AG04449 (cell line): ENCODE data around the gene UTF1.

Experiments used
- CTCF ChIA-PET: fragments of 350-600 bp; formaldehyde crosslinking; extraction: SDS; loops from one replicate; lab custom pipeline; 2021; ENCODE audit warnings: antibody characterized with exemption; lab: Yijun Ruan, JAX
- POLR2A ChIA-PET: fragments of 400-600, 350-600 bp; formaldehyde crosslinking; extraction: SDS; loops from one replicate; lab custom pipeline; 2020; ENCODE audit warnings: antibody characterized with exemption, inconsistent platforms; lab: Yijun Ruan, JAX
- DNase-seq: peaks from one replicate; pipeline ENCODE4 v3.0.0-alpha.2; 2010; ENCODE audit warnings: low read depth, low spot score
- H3K4me3 ChIP-seq: 2 replicates; pipeline ENCODE4 v1.5.1; 2011; ENCODE audit warnings: low read depth, mild to moderate bottlenecking, control low read depth, low read length
- CTCF ChIP-seq: IDR thresholded peaks from one replicate; pipeline ENCODE4 v1.5.1; 2011; ENCODE audit warnings: mild to moderate bottlenecking, moderate library complexity, low read length, control low read depth, inconsistent platforms; ENCODE audit not compliant: insufficient read depth; ENCODE audit errors: missing control alignments

The UTF1 gene

DNA sequence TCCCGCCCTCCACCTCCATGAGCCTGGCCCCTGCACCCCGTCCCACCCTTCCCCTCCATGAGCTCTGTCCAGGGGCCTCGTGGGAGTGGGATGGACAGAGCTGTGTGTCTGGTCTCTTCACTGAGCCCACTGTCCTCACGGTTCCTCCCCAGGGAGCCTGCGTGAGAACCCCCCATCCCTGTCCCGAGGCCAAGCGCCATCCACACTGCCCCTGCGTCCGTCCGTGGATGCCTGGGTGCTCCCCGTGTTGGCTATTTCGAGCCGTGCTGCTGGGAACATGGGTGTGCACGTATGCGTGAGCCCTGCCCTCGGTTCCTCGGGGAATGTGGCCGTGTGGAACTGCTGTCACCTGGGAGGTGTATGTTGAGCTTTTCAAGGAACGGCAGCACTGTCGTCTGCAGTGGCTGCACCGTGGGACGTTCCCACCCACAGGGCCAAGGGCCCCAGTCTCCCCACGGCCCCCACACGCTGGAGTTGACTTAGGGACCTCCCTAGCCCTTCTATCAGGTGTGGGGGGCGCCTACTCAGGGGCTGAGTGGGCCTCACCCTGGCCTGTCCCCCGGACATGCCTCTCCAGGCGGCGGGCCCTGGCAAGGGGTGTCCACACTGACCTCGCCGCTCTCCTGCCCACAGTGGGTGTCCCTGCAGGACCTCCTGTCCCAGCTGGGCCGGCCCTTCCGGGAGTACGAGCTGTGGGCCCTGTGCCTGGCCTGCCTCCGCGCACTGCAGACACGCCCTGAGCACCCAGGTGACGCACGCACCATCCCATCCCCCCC, 41.9 kb upstream of the UTF1 start:
- H3K4me3 ChIP-seq = no peak overlapping the region
- no peak for TF ChIP-seq CTCF
- ChIA-PET CTCF (no interaction called here), POLR2A (no interaction called here)
- no peak for DNase-seq

- H3K4me3 ChIP-seq = no peak overlapping the region
- no peak for TF ChIP-seq CTCF
- CTCF ChIA-PET = no interaction called here
- DNase-seq = no peak
- POLR2A ChIA-PET = no interaction called here
Measured at GRCh38 chr10:133189256-133189655, 40.8 kb upstream of the UTF1 start.

- no peak for DNase-seq
- TF ChIP-seq CTCF = no peak
- ChIA-PET CTCF (no interaction called here), POLR2A (no interaction called here)
- no peak overlapping the region for H3K4me3 ChIP-seq
Measured at GRCh38 chr10:133189726-133190125, 40.3 kb upstream of the UTF1 start.

DNA sequence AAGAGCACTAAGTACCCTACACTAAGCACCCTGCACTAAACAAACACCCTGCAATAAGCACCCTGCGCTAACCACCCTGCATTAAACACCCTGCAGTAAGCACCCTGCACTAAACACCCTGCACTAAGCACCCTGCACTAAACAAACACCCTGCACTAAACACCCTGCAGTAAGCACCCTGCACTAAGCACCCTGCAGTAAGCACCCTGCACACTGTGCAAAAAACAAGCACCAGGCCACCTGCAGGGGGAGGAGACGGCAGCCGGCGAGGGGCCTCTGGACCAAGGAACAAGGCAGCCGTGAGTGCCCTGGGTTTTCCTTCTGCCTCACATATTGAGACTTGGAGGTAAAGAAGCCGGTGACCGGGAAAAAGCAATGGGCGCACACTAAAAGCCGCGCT, 39.8 kb upstream of the UTF1 start:
- no peak overlapping the region for H3K4me3 ChIP-seq
- ChIA-PET CTCF (no interaction called here), POLR2A (no interaction called here)
- no peak for TF ChIP-seq CTCF
- no peak for DNase-seq

- TF ChIP-seq CTCF = no peak
- CTCF ChIA-PET = no interaction called here
Measured at GRCh38 chr10:133191651-133192050, 38.4 kb upstream of the UTF1 start.

DNA sequence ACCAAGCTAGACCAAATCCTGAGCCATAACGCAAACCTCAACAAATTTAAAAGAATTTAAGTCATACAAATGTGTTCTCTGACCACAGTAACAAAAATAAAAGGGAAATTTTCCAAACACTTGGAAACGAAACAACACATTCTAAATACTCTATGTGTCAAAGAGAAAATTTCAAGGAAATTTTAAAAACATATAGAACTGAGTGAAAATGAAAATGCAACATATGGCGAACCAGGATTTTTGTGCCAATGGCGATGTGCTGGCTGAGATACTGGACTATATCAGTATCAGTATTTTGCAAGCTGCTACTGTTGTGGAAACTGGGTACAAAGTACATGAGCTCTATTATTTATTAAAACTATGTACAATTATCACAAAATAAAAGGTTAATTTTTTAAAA, 35.9 kb upstream of the UTF1 start:
- CTCF ChIA-PET = no interaction called here
- DNase-seq = no peak
- no peak for TF ChIP-seq CTCF
- no peak overlapping the region for H3K4me3 ChIP-seq
- POLR2A ChIA-PET = no interaction called here

More at GRCh38 chr10:133191651-133192050, 38.4 kb upstream of the UTF1 start:
- no peak for DNase-seq
- no peak overlapping the region for H3K4me3 ChIP-seq
- POLR2A ChIA-PET = no interaction called here
